Measurements from ENCODE around the gene CFAP65.
A peak's percentile ranks its signal among the peaks of the same experiment; 100 is the strongest.

Gene CFAP65

GRCh38 chr2:219060821-219061791 lies 19.8 kb upstream of the CFAP65 start, which contains the start of gene IHH:
TSS of gene IHH (minus strand) at chr2:219060921. CDS start at chr2:219060467, 454 bp downstream.
- peak; percentile 28 for DNase-seq

GRCh38 chr2:219059725-219060682 lies 18.7 kb upstream of the CFAP65 start:
- peak; percentile 28 for DNase-seq

- peak; percentile 9 for DNase-seq
Observed at GRCh38 chr2:219059375-219059724, 18.0 kb upstream of the CFAP65 start.

- peak; percentile 15 for DNase-seq
Observed at GRCh38 chr2:219058541-219059374, 17.4 kb upstream of the CFAP65 start.

- peak; percentile 86 for DNase-seq
Observed at GRCh38 chr2:219057709-219058540, 16.6 kb upstream of the CFAP65 start.

GRCh38 chr2:219056896-219057708 lies 15.8 kb upstream of the CFAP65 start:
- DNase-seq, result no peak

- DNase-seq, result no peak
Observed at GRCh38 chr2:219056176-219056895, 15.0 kb upstream of the CFAP65 start.

- DNase-seq, result no peak
Observed at GRCh38 chr2:219054956-219055903, 13.9 kb upstream of the CFAP65 start.

- DNase-seq, result no peak
Observed at GRCh38 chr2:219049282-219049681, 8.0 kb upstream of the CFAP65 start.

- DNase-seq, result peak; percentile 29
Observed at GRCh38 chr2:219045937-219046550, 4.7 kb upstream of the CFAP65 start.

GRCh38 chr2:219042750-219043149 lies 1.4 kb upstream of the CFAP65 start:
- DNase-seq, result no peak

GRCh38 chr2:219042157-219042556 lies 841 bp upstream of the CFAP65 start:
- DNase-seq, result no peak

- DNase-seq, result no peak
Observed at GRCh38 chr2:219038600-219038999, 2.7 kb downstream of the CFAP65 start.

- no peak for DNase-seq
Observed at GRCh38 chr2:219037783-219038499, 3.4 kb downstream of the CFAP65 start.

GRCh38 chr2:219035942-219036341 lies 5.4 kb downstream of the CFAP65 start:
- no peak for DNase-seq

GRCh38 chr2:219034823-219035222 lies 6.5 kb downstream of the CFAP65 start:
- no peak for DNase-seq

GRCh38 chr2:219032051-219032745 lies 9.1 kb downstream of the CFAP65 start:
- DNase-seq, result no peak

Measured in stimulated activated CD4-positive, alpha-beta T cell treated with anti-CD3 and anti-CD28 coated beads, Interleukin-15, amount 100 ng/mL, for 24 hours (primary cell).